HG02759 (cell line): ENCODE measurements around the gene HOXD13.

Experiments used
- ATAC-seq: cut with Tn5 transposase; IDR thresholded peaks from one replicate; pipeline ENCODE4 v1.9.1; 2021; ENCODE audit warnings: mild to moderate bottlenecking, moderate library complexity; ENCODE audit not compliant: unreplicated experiment

HOXD13 gene

DNA sequence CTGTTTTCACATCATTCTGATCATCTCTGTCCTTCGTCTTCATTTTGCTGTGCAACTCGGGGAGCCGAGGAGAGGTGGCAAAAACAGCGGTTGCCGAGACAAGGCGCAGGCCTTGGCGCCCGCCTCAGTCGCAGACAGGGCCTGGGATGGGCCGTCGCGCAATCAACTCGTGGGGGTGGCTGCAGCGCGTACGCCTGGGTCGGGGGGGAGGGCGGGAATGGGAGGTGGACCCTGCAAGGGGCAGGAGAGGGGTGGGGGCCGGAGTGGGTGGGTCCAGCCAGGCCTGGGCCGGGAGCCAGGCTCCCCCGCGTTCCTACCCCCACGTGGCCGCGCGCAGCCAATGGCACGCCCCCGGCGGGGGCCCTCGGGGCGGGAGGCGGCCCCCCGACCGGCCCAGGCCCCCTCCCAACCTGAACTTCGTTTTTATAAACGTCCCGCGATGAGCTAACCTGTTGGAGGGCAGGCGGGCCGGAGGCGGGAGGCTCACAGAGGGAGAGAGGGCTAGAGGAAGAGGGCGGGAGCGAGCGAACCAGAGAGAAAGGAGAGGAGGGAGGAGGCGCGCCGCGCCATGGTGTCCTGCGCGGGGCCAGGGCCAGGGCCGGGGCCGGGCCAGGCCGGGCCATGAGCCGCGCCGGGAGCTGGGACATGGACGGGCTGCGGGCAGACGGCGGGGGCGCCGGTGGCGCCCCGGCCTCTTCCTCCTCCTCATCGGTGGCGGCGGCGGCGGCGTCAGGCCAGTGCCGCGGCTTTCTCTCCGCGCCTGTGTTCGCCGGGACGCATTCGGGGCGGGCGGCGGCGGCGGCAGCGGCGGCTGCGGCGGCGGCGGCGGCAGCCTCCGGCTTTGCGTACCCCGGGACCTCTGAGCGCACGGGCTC, at the start of gene HOXD13:
Gene HOXD13, plus strand, starts transcription at position 452 of the 875 bp plus-strand sequence. Its CDS starts 170 bp downstream, at position 622.
- no peak for ATAC-seq

DNA sequence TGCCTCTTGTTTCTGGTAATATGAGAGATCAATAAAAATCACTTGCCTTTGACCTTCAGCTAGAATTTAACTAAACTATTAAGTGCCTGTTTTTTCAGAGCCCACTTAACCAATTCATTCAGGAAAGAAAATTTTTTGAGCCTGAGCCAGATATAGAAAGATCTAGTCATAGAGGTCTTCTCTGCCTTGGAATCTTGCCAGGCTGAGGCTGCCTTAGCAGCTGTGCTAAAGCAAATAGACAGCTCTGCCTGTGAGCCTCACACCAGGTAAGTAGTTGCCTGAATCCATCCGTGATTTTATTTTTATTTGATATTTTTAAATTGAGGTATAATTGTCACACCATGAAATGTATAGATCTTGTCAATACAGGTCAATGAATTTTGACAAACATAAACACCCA, 36.1 kb upstream of the HOXD13 start:
- no peak for ATAC-seq

DNA sequence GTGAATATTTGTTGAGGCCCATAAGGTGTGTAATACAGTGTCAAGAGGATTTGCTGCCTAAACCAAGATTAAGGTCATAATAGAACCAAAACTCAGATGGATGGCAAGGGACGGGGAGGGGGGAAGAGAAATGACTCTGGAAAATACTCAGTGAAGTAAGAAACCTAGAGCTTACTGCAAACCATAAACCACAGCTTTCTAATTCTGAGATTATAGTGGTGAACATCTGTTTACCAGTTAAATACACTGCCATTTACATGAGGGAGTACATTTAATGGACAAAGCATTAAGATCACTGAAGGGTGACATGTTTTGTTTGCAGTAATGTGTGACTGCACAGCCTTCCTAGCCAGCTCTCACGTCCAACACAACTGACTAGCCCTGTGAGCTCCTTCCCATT, 28.6 kb upstream of the HOXD13 start:
- ATAC-seq: no peak

DNA sequence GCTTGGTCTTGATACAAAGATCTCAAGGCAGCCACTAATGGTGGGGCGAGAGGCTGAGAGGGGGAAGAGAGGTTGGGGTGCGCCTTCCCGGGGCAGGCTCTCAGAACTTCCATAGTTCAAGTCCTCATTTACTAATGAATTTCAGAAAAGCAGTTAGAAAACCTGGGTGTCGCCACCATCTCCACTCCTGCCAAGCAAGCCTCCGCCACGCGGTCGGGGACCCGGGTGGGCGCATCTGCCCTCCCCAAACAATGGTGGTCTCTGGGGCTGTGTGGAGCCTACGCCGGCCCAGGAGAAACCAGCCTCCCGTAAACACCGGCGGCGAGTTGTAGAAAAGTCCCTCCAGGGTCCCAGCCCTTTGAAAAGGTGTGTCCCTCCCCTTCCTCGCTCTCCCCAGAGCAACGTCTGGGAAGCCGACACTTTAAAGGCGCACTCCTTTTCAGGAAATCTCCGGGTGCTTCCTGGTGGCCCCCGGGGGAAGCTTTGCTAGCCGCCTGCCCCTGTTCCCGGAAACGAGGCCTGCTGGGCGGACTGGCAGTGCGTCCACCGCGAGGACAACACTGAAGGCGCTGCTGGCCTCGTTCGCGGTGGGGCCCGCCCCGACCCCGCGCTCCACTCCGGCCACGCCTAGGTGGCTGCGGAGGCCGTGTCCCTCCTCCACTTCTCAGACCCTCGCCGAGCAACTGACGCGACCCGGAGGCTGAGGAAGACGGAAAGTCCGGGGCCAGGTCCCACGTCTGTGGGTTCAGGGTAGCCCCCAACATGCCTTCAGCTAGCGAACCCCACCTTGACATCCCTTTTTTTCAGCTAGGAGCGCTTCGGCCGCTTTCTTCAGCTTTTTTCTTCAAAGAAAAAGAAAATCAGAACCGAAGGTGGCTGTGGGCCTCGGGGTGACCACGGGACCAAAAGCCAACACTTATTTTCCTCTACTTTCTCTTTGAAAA, 25.6 kb upstream of the HOXD13 start:
- ATAC-seq: no peak

DNA sequence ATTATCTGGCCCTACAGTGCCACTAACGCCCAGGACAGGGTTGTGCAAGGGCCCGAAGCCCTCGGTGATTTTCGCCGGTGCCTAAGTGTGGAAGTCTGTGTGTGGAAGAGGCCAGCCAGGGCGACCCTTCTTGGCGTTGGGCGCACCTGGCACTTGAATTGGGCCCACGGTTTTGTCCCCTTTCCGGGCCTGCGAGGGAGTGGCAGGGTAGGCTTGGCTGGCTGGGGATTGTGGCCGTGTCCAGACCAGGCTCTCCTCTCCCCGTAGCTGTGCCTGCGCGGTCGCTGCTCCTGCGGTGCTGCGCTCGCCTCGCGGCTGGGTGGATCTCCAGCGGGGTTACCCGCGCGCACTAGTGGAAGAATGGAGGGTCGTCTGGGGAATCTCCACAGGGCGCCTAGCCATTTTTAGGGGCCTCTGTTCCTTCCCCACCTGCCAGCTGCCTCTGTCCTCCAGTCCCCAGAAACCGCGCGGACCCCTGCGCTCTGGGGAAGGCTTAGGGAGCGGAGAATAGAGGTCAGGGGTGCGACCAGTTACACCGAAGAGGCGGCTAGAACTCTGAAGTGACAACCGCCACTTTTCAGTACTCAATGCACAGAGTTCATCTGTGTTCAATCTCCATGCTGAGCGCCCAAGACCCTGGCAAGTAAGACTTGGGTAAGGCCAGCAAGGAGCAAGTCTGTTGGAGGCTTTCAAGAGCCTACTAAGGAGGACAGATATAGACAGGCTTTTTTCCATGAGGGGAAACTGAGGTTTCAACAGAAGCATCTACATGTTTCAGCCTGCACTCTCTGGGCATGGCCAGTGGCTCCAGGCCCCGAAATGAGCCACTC, 24.7 kb upstream of the HOXD13 start:
- no peak for ATAC-seq

DNA sequence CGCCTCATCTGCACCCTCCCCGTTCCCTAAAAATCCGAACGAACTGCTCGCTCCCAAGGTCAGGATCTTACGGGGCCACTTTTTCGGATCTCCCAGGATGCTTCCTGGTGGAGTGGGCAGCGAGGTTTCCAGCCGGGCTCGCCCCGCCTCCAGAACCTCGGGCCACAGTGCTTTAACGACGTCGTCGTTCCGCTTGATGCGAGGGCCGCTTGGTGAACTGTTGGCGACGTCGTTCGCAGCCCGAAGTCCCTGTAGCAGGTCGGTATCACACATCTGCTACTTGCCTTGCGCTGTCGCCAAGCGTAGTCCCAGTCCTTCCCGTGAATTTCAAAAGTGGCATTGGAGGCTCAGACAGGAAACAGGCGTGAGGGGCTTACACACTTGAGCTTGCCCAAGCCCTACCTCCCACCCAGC, 24.1 kb upstream of the HOXD13 start:
- no peak for ATAC-seq

DNA sequence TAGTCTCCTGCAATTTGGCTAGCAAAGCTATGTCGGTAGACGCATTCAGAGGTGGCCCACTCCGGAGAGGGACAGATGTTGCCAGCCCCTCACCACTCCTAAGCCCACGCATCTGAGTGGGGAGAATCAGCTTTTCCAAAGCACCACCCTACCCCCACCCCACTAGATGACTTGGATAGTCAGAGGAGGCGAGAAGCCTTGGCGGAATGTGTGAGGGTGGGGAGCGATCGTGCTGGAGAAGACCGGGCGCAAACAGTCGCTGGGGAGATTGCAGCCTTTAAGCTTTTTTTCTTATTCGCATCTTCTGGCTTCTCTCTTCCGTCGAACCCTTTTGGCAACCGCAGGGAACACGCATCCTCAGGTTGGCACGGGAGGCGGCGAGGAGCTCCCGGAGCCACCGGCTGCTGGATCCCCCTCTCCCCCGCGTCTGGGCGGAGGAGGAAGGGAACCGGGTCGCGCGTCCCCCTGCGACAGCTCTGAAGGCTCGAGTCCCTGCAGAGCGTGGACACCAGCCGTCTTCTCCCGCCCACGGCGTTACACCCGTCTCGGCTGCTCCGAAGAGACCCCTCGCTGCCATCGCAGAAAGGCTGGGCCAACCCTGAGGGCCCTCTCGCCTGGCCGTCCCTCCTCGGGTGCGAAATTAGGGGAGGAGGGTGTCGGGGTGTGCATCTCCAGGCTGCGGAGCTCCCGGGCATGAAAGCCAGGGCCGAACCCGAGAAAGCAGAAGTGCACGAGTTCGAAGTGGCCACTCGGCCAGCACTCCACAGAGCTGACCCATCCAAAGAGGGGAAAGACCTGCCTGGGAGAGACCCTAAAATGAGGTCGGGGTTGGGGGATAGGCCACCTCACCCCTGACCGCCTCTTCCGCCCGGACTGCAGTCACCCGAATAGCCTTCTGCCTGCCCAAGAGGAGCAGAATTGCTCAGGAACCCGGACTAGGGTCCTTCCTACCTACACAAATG, 20.9 kb upstream of the HOXD13 start:
- no peak for ATAC-seq

DNA sequence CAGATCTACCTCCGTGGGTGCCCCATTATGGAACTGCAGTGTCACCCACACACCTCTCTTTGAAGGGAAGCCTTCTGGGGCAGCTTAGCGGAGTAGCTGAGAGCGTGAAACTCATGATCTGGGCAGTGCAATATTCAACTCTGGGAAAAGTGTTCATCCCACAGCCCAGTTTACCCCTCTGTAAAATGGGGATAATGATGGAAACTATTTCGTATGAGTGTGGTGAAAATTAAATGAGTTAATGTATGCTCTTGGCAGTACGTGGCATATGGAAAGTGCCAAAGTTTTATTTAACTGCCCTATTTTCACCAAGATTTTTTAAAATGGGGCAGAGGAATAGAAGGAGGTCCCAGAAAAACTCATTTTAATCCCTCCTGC, 20.2 kb upstream of the HOXD13 start:
- no peak for ATAC-seq

DNA sequence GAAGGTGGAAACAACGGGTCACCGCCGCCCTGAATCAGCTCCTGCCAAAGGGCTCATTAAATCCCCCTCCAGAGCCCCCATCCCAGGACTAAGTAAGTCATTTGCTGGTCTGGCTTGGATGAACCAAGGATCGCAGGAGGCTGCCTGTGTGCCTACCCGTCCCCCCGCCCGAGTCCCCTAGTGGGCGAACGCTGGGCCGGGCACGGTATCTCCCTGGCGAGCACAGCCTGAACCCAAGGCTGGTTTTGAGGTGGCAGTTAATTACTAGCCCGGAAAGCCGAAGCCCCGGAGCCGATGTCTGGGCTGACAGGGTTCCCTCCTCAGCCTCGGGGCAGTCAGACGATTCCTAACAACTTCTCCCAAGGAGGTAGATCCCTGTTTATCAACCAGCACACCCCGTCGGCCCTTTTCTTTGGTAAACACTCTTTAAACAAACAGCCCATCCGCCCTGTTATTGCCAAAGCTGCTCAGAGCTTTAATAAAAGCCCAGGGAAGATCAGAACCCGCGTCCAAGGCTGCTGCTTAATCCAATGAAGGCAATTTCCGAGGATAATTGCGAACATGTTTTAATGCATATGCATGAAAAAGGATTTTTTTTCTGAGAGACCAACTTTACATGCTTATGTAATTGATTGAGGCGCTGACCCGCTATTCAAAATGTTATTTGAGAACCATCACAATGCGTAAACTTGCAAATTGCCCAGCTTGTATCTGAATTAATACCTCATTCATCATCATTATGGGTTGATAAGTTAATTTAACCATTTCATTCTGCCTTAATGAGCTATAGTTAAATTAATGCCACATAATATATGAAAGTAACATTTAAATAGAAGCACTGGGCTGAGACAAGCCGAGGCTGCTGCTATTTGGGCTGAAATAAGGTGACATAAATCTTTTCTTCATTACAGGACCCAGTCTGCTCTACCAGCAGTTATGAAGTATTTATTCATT, 19.3 kb upstream of the HOXD13 start:
- ATAC-seq: no peak

DNA sequence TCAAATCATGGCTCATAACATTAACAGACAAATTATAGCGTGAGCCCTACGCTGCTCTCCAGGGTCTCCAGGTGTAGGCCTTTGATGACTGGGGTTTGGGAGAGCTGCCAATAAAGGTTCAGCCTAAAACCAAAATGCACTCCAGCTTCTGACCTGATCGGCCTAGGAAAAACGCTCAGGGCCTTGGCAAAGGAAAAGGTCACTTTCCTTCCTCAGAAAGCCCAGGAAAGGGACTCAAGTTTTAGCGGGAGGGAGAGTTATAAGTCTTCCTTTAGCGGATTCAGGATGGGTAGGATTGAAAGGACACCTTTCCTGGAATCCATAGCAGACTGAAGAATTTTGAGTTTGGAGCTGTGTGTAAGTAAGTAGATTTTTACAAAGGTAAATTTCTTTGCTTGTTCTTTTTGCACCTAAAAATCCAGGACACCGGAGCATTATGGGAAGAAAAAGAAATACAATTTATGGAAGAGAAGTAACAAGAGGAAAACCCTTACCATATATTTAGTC, 17.5 kb upstream of the HOXD13 start:
- no peak for ATAC-seq

DNA sequence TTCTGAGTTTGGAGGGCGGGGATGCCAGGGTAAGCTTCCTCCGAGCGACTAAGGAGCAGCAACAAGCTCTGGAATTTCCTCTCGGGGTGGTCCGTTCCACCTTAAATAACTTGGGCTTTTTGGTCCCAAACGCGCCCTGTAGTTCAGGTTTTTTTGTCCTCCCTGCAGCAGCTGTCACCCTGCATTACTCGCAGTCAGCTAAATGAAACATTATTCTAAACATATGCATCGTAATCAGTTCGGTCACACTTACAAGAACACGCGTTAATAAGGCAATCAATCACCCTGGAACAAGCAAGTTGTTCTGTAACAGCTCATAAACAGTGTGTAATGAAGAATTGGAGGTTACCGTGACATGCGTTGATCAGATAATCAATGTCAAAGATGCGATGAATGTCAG, 17.0 kb upstream of the HOXD13 start:
- ATAC-seq: no peak

DNA sequence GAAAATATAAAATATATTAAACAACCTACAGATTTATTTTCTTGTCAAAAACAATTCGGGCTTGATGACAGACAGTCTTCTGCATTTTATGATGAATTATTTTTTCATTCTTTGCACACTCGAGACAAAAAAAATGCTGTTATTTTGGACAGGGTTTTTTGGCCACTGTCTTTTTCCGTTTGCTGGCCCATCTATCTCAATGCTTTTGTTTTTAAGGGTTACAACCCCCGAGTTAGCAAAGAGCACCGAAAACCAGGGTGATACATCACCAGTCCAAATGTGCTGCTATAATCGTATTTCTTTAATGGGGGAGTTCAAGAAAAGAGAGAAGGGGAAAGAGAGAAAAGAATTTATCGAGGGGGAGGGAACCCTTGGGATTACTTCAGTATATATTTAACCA, 16.5 kb upstream of the HOXD13 start:
- ATAC-seq: no peak

DNA sequence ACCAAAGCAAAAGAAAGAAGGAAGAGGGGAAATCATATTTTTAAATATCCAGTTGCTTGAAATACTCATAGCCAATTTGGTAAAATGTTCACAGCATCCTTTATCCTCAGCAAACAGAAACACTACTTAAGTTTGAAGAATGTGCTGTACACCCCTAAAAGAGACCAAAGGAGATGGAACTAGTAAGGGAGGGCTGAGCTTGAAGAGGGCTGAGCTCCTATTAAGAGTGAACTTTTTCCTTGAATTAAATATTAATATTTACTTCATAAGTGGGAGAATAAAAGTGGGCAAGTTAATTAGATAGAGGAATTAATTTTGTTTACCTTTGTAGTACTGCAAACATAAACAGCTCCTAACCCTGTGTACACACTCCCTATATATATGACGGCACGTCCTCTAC, 15.7 kb upstream of the HOXD13 start:
- ATAC-seq: no peak

DNA sequence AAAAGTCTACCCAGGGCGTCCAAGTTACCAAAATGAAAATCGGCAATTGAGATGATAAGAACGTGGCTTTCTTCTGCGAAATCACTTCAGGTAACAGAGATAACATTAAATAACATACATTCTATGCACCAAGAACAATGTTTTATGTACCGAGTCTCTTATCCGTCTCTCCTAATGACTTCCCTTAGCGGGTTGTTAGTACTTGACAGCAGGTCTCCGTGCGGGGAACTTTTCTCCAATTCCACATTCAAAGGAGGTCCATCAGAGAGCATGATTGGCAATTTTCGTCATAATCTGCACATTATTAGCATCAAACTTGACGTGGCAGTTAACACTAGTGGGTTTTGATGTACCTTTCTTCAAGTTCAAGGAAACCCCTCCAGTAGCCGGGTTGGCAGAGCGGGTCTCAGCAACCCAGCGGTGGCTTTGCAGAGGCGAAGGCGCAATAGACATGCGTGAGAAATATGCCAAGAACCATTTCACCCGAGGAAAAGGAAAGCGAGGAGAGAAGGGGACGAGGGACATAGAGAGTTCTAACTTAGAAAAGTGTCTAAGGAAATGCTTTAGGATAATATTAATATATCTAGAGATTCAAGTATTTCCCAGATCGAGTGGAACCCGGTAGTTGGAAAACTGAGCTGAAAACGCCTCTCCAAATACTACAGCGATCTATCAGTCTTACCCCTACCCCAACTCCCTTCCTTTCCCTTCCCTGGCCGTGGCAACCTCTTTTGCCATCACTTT, 13.8 kb upstream of the HOXD13 start:
- no peak for ATAC-seq

DNA sequence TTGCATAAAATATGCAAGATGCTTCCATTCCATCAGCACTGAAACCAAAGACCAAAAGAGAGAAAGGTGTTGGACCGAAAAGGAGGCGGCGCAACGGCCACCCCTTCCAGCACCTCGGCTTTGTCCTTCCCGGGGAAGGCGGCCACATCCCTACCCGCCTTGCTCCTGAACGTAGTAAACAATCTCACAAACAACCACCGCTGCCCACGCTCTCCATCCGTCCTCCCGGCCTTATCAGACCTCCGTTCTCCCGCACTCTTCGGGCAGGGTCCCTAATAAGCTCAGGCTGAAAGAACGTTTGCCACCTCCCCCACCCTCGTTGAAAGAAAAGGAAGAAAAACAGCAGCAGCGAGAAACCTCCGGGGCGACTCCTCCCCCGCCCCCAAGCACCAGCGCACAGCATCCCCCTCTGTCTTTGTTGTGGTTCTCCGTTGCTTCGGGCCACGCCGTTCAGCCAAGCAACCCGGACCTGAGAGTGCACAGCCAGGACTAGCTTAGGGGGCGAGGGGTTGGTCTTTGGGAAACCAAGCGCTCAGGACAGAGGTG, 13.2 kb upstream of the HOXD13 start:
- no peak for ATAC-seq

DNA sequence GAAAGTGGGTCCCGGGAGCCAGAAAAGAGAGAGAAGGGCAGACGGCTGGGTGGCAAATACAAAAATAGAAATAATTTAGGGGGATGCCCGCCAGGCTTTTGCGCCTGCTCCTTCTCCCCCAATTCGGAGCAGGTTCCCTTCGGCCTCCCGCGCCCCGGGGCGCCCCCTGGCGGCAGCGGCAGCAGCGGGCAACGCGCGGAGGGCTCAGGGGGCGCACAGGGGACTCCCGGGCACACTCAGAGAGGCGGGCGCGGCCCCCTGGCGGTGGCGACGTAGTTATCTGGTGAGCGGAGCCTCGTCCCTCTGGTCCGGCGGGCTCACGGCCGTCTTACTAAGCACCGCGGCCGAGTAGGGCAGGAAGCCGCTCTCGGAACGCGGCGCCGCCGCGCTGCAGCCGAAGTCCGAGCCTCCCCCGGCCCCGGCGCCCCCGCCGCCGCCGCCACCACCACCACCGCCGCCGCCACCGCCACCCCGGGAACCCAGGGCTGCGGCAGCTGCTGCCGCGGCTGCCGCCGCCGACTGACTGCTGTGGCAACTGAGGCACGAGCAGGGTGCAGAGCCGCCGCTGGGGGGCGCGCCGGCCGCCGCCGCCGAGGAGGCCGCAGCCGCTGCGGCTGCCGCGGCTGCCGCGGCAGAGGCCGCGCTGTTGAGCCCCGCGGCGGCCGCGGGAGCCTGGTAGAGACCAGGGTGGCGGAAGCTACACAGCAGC, 12.5 kb upstream of the HOXD13 start:
- ATAC-seq: no peak
